GM21528 (cell line): ENCODE results near the gene KMT2B.
"Not testable (repeated sequence)": the region's sequence is repeated elsewhere in the genome, so short reads cannot be mapped to it uniquely, and the experiment has no call there.

Experiments
- ATAC-seq: cut with Tn5 transposase; IDR thresholded peaks from one replicate; pipeline ENCODE4 v1.9.1; 2021; ENCODE audit warnings: mild to moderate bottlenecking, moderate library complexity; ENCODE audit not compliant: unreplicated experiment, low FRiP score

Gene KMT2B

DNA sequence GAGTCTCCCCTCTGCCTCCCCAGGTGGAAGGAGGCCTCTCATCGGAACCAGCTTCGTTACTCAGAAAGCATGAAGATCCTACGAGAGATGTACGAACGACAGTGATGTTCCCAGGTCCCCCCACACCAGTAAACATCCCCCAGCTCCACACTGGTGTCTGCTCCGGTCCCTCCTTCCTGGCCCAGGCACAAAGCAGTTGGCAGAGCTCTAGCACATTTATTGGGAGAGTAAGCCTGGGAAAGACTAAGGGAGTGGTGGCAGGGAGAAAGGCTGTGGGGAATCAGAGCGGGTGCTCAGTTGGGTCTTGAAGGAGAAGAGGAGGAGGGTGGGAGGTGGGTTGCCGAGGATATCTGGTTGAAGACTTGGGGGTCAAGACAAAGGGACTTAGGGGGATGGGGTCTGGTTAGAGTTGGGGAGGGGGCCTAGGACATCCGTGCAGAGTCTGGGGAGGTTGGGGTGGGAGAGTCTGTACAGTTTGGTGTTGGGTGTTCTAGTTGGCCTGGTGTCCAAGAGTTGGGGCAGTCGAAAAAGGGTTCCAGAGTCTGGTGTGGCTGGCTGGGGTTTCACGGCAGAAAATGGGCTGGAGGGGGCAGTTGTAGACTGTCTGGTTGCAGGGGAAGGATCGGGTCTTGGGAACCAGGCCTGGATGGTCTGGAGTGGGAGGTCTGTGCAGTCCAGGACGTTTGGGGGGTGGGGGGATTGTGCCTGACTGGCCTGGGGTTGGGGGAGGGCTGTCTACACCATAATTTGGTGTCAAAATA lies 36.7 kb downstream of the KMT2B start:
- ATAC-seq = no peak

GRCh38 chr19:35755131-35755549 lies 37.3 kb downstream of the KMT2B start:
- ATAC-seq = no peak

DNA sequence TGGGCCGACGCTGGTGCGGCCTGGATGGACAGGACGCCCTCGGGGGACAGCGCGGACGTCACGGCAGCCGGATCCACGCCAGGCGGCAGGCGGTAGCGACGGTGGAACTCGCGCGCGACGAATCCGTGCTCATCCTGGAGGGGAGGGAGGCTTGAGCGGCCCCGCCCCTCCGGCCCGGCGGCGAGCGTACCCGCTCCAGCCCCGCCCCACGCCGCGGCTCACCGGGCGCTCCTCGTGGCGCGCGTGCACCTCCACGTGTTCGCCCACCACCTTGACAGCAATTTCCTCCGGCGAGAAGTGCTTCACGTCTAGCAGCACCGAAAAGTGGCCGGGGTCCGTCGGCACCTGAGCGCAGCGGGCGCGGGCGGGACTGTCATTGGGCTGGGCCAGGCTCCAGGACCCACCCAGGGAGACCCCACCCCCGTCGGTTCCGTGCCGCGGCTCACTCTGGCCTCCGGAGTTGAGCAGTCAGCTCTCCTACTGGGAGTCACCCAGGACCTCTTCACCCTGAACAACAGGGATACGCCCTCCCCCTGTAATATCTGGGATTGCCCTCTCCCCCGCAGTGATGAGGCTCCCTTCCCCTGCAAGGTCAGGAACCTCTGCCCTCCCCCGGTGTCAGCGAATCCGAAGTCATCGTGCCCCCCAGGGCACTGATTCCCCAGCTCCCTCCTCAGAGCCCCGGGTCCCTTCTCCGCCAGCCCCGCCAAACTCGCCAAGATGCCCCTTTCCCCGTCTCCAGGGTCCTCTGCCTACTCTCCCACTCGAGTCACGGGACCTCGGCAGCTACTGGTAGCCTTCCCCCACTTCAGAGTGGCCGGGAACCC lies 38.0 kb downstream of the KMT2B start:
- ATAC-seq = no peak

- no peak for ATAC-seq
Measured at GRCh38 chr19:35756377-35757230, 38.8 kb downstream of the KMT2B start, which contains the start of gene HSPB6. Gene HSPB6 (minus strand): TSS chr19:35757029. CDS start chr19:35757008, 21 bp downstream.

DNA sequence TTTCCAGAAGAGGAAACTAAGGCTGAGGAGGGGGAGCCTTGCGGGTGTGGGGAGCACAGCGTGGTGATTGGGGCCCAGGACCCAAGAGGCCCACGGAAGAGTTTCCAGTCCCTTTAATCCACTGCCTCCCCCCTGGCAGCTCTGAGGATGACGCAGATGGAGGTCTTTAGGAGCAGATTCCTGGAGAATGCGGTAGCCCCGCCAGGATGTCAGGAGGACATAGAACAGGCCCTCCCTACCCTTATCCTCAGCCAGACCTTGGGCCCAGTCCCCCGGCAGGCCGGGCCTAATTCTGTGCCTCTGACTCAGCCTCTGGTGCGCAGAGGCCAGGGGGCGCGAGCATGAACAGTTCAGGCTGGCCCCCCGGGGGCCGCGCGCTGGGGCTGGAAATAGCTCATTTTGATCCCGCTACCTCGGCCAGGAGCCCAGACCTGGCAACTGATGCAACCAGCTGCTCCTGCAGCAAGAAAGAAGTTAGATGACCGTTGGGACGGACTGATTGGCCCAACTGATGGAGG lies 39.5 kb downstream of the KMT2B start:
- ATAC-seq = peak; percentile 4

DNA sequence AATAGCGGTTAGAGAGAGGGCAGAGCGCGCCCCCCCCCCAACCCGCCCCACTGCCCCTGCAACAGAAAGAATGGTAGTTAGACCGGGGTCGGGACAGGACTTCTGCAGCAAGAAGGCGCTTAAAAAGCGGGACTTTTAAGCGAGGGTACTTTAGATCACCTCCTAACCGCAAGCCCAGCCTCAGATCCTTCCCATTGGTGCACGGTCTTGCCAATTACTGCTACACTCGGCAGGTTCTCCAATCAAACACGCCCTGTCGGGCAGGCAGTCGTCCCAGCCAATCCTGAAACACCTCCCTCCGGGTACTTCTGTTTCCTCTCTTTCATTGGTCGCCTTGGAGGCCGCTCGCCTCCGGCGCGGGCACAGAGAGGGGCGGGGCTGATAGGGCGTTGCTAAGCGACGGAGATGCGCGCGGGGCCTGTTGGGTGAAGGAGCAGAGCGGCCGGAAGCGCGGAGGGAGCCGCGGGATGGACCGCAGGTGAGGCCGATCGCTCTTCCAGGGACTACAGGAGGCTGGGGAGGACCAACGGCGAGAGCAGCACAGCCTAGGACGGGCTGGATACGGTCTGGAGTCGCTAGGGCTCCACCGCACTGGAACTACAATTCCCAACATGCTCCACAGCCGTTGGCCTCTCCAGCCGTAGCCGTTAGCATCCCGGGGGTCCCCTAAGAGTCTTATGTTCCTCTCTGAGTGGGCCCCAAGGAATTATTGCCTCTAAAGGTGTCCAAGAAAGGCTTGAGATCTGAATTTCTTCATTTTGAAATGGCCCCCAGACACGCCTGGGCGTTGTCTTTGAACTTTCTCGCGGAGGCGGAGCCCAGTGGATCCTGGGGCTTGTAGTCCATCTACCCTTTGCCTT lies 40.2 kb downstream of the KMT2B start, which contains the start of gene PROSER3:
PROSER3 (plus strand) TSS at position 428 of the 860 bp plus-strand sequence; CDS start at position 468, 40 bp downstream.
- peak; percentile 91 for ATAC-seq

- ATAC-seq = no peak
Measured at GRCh38 chr19:35759697-35760096, 41.9 kb downstream of the KMT2B start.

GRCh38 chr19:35760711-35761349 lies 43.0 kb downstream of the KMT2B start:
- no peak for ATAC-seq

DNA sequence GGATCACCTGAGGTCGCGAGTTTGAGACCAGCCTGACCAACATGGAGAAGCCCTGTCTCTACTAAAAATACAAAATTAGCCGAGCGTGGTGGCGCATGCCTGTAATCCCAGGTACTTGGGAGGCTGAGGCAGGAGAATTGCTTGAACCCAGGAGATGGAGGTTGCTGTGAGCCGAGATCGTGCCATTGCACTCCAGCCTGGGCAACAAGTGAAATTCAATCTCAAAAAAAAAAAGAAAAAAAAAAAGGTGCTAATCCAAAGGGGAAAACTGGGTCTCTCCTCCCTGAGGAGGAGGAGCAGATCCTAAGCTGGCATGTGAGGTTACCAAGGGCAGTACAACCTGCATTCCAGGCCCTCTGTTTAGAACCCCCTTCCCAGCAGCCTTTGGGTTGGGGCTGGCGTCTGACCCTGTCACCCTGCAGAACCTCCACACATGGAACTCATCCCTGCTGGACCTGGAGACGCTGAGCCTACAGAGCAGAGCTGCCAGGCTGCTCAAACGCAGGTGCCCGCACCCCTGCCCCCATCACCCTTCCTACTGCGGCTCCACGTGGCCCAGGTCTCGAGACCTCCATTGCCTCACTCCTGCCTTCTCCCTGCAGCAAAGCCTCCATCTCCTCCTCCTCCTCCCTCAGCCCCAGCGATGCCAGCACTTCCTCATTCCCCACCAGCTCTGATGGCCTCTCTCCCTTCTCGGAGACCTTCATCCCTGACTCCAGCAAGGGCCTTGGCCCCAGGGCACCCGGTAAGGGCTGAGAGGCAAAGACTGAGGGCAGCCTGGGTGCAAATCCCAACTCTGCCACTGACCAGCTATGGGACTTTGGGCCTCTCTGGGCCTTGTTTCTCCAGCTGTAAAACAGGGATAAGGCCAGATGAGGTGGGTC lies 46.9 kb downstream of the KMT2B start:
- ATAC-seq = no peak

DNA sequence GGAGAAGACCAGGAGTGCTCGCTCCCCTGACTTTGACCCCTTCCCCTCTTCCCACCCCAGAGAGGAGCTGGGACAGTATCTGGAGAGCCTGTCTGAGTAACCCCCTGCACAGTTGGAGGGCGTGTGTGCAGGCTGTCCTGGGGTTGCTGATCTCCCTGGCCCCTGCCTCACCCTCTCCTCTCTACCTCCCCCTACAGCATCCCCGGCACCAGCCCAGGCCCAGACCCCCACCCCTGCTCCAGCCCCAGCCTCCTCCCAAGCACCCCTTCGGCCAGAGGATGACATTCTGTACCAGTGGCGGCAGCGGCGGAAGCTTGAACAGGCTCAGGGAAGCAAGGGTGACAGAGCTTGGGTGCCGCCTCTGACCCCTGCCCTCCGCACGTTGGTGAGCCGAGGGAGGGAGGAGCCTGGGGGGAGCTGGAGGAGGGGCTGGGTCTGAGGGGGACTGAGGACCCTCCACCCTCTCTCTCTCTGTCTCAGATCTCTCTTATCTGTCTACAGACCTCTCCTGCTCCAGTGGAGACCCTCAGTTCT lies 48.8 kb downstream of the KMT2B start:
- ATAC-seq = no peak

DNA sequence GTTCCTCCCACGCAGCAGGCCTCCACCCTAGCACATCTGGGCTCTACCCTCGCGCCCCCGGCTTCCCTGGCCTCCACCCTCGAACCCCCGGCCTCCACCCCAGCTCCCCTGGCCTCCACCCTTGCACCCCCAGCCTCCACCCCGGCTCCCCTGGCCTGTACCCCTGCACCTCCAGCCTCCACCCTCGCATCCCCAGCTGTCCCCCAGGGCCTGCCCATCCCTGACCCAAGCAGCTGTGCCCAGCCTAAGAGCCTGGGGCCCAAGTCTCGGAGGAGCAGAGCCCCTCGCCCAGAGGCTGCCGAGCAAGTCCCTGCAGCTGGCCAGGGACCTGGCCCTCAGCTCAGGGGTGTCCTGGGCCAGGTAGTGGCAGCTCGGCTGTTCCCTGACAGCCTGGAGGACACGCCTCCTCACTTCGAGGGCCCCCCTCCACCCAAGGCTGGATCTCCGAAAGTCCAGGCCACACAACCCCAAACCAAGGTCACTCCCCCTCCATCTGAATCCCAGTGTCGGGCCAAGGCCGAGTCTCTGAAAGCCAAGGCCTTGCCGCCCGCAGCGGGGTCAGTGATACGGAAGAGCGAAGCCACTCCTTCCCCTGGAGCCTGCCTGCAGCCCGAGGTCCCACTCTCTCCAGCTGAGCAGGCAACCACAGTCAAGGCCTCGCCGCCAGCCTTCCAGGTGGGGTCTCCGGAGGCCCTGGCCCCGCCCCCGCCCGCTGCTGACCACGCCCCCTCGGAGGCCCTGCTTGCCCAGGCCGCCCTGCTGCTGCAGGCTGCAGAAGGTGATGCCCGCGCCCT lies 49.7 kb downstream of the KMT2B start:
- ATAC-seq = no peak

GRCh38 chr19:35768082-35768421 lies 50.2 kb downstream of the KMT2B start:
- ATAC-seq = no peak

GRCh38 chr19:35772362-35772761 lies 54.6 kb downstream of the KMT2B start:
- ATAC-seq = not testable (repeated sequence)

DNA sequence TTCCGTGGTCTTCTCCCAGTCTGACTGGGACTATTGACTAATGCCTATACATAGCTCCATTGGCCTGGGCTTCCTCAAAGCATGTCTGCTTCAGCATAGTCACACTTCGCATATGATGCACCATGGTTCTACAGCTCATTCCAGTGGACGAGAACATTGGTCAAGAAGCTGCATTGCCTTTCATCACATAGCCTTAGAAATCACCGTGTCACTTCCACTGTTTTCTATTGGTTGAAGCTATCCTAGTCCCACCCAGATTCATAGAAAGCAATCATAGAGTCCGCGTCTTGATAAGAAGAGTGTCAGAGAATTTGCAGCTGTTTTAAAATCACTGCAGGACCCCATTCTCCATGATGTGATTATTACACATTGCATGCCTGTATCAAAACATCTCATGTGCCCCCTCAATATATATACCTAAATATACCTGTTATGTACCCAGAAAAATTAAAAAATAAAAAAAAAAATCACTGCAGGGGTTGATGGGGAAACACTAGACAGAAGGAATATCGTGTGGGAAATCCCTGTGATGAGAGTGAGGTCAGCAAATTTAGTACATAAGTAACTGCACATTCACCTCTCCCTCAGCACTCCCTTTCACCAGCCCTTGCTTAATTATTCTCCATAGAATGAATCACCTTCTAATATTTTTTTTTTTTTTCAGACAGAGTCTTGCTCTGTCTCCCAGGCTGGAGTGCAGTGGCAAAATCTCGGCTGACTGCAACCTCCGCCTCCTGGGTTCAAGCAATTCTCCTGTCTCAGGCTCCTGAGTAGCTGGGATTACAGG lies 55.4 kb downstream of the KMT2B start:
- no peak for ATAC-seq

- no peak for ATAC-seq
Measured at GRCh38 chr19:35774274-35775045, 56.7 kb downstream of the KMT2B start.

GRCh38 chr19:35775046-35775297 lies 57.2 kb downstream of the KMT2B start:
- peak; percentile 3 for ATAC-seq
